DOHH2 (cell line): ENCODE results near the gene ADAMTS9.

ENCODE experiments used
- H3F3A ChIP-seq: fragments of 200-600 bp; sonication (generic), shearing (Covaris generic); 2 replicates; pipeline ENCODE4 v1.6.0; 2016; ENCODE audit warnings: antibody characterized with exemption, mild to moderate bottlenecking; ENCODE audit not compliant: control insufficient read depth, insufficient read depth
- H3K27ac ChIP-seq: fragments of 200-600 bp; sonication (generic); 2 replicates; pipeline ENCODE4 v1.5.1; 2014; ENCODE audit warnings: low read depth, mild to moderate bottlenecking, low read length, moderate library complexity
- H3K27me3 ChIP-seq: fragments of 200-600 bp; sonication (generic); 2 replicates; pipeline ENCODE4 v1.6.1; 2014; ENCODE audit warnings: mild to moderate bottlenecking, low read length, mixed read lengths; ENCODE audit not compliant: control insufficient read depth
- H3K36me3 ChIP-seq: fragments of 200-600 bp; sonication (generic); 2 replicates; pipeline ENCODE4 v1.6.1; 2014; ENCODE audit warnings: mild to moderate bottlenecking, low read length, moderate library complexity, mixed read lengths; ENCODE audit not compliant: control insufficient read depth
- H3K4me1 ChIP-seq: fragments of 200-600 bp; sonication (generic); 2 replicates; pipeline ENCODE4 v1.6.1; 2014; ENCODE audit warnings: mild to moderate bottlenecking, low read length, mixed read lengths; ENCODE audit not compliant: control insufficient read depth
- H3K4me2 ChIP-seq: fragments of 200-600 bp; sonication (generic); 2 replicates; pipeline ENCODE4 v1.6.0; 2014; ENCODE audit warnings: mild to moderate bottlenecking, low read length, moderate library complexity
- H3K4me3 ChIP-seq: fragments of 200-600 bp; sonication (generic); 2 replicates; pipeline ENCODE4 v1.5.1; 2014; ENCODE audit warnings: mild to moderate bottlenecking, low read length, mixed read lengths
- H3K79me2 ChIP-seq: fragments of 200-600 bp; sonication (generic); 2 replicates; pipeline ENCODE4 v1.6.1; 2014; ENCODE audit warnings: mild to moderate bottlenecking, low read length, mixed read lengths; ENCODE audit not compliant: control insufficient read depth
- H3K9me2 ChIP-seq: fragments of 200-600 bp; sonication (generic); replicated peaks from 2 replicates; pipeline ENCODE4 v1.6.1; 2014; ENCODE audit warnings: mild to moderate bottlenecking, low read length, mixed read lengths; ENCODE audit not compliant: control insufficient read depth
- H3K9me3 ChIP-seq: fragments of 200-600 bp; sonication (generic); 2 replicates; pipeline ENCODE4 v1.6.1; 2014; ENCODE audit warnings: antibody characterized with exemption, low read length, mixed read lengths; ENCODE audit not compliant: control insufficient read depth, insufficient read depth
- H4K20me1 ChIP-seq: fragments of 200-600 bp; sonication (generic); 2 replicates; pipeline ENCODE4 v1.6.0; 2014; ENCODE audit warnings: low read depth, mild to moderate bottlenecking, antibody characterized with exemption, low read length, moderate library complexity; ENCODE audit not compliant: control insufficient read depth, insufficient read depth
- EZH2phosphoT487 ChIP-seq: fragments of 200-600 bp; sonication (generic); IDR thresholded peaks from 2 replicates; pipeline ENCODE4 v1.6.1; 2017; ENCODE audit warnings: borderline replicate concordance, mild to moderate bottlenecking, antibody characterized with exemption, low read length, moderate library complexity, mixed read lengths
- TF ChIP-seq, protein P1 (sequence below): fragments of 200-600 bp; sonication (generic); IDR thresholded peaks from one replicate; pipeline ENCODE4 v1.5.1; 2014; ENCODE audit warnings: antibody characterized with exemption, mild to moderate bottlenecking, low read depth, low read length; ENCODE audit not compliant: poor library complexity, severe bottlenecking

ADAMTS9 gene

GRCh38 chr3:64559588-64559987 lies 128.2 kb downstream of the ADAMTS9 start:
- no peaks in the 10 kb centered on the region for H3K27me3 ChIP-seq
- no peak overlapping the region for H3K4me2 ChIP-seq
- no peaks in the 10 kb centered on the region for H3K36me3 ChIP-seq
- H4K20me1 ChIP-seq: no peaks in the 10 kb centered on the region
- no peaks in the 10 kb centered on the region for H3K9me2 ChIP-seq
- H3K4me1 ChIP-seq: no peaks in the 10 kb centered on the region
- no peak overlapping the region for H3K4me3 ChIP-seq
- H3F3A ChIP-seq: no peaks in the 10 kb centered on the region
- no peaks in the 10 kb centered on the region for H3K79me2 ChIP-seq
- H3K9me3 ChIP-seq: no peaks in the 10 kb centered on the region
- no peak for TF ChIP-seq EZH2phosphoT487
- TF ChIP-seq, protein P1, sequence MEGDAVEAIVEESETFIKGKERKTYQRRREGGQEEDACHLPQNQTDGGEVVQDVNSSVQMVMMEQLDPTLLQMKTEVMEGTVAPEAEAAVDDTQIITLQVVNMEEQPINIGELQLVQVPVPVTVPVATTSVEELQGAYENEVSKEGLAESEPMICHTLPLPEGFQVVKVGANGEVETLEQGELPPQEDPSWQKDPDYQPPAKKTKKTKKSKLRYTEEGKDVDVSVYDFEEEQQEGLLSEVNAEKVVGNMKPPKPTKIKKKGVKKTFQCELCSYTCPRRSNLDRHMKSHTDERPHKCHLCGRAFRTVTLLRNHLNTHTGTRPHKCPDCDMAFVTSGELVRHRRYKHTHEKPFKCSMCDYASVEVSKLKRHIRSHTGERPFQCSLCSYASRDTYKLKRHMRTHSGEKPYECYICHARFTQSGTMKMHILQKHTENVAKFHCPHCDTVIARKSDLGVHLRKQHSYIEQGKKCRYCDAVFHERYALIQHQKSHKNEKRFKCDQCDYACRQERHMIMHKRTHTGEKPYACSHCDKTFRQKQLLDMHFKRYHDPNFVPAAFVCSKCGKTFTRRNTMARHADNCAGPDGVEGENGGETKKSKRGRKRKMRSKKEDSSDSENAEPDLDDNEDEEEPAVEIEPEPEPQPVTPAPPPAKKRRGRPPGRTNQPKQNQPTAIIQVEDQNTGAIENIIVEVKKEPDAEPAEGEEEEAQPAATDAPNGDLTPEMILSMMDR: no peak
- H3K27ac ChIP-seq: no peak overlapping the region

DNA sequence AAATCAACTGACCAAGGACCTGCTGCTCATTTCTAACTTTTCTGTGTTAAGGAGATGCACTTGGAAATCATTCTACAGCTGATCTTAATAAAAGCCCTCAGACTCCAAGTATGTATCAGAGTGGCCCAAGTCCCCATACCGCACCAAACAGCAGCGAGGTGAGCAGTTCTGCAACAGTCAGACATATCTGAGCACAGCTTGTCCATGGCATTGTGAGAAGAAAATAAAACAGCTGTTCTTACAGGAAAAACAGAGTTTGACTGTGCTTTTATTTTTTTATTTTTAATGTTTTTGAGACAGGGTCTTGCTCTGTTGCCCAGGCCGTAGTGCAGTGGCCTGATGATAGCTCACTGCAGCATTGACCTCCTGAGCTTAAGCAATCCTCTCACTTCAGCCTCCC lies 131.8 kb downstream of the ADAMTS9 start:
- Histone ChIP-seq H3K4me2 (no peak overlapping the region), H3F3A (no peaks in the 10 kb centered on the region), H3K27ac (no peak overlapping the region), H3K9me3 (no peaks in the 10 kb centered on the region), H4K20me1 (no peaks in the 10 kb centered on the region), H3K27me3 (no peaks in the 10 kb centered on the region), H3K79me2 (no peaks in the 10 kb centered on the region), H3K4me3 (no peak overlapping the region), H3K9me2 (no peaks in the 10 kb centered on the region), H3K4me1 (no peaks in the 10 kb centered on the region), H3K36me3 (no peaks in the 10 kb centered on the region)
- TF ChIP-seq, protein P1: no peak
- TF ChIP-seq EZH2phosphoT487: no peak

- H3K4me1 ChIP-seq: no peaks in the 10 kb centered on the region
- H3K9me2 ChIP-seq: no peaks in the 10 kb centered on the region
- no peak overlapping the region for H3K4me3 ChIP-seq
- H4K20me1 ChIP-seq: no peaks in the 10 kb centered on the region
- H3K27me3 ChIP-seq: no peaks in the 10 kb centered on the region
- no peaks in the 10 kb centered on the region for H3K9me3 ChIP-seq
- no peak for TF ChIP-seq EZH2phosphoT487
- TF ChIP-seq, protein P1: no peak
- no peaks in the 10 kb centered on the region for H3F3A ChIP-seq
- H3K4me2 ChIP-seq: no peak overlapping the region
- no peaks in the 10 kb centered on the region for H3K36me3 ChIP-seq
- H3K79me2 ChIP-seq: no peaks in the 10 kb centered on the region
- H3K27ac ChIP-seq: no peak overlapping the region
These were observed 132.4 kb downstream of the ADAMTS9 start for GRCh38 chr3:64555351-64555750.
